A673 (cell line): ENCODE measurements around the gene BST1. TPM values are rescaled to one million over a fixed set of nuclear protein-coding genes. Genes with fewer than 3 reads are reported as not detected.

ENCODE experiments used
- BruUV-seq: library from RNA; stranded (reverse); fragments of 400-500 nt; replicated peaks from 2 replicates; lab custom pipeline; 2021; lab: Mats Ljungman, UMichigan
- CTCF ChIA-PET: fragments of 300-600 bp; sonication (Branson Sonifier 250); formaldehyde crosslinking; loops from one replicate; lab custom pipeline; 2022; ENCODE audit warnings: antibody characterized with exemption; lab: Charles Lee
- POLR2A ChIA-PET: fragments of 300-600 bp; sonication (Branson Sonifier 250); formaldehyde crosslinking; loops from one replicate; lab custom pipeline; 2022; ENCODE audit warnings: antibody characterized with exemption; ENCODE audit not compliant: low non-redundant PET; lab: Charles Lee
- DNase-seq: peaks from one replicate; pipeline ENCODE4 v3.0.0-alpha.2; 2015; ENCODE audit warnings: low spot score
- H3K27ac ChIP-seq: fragments of 200-600 bp; sonication (generic); 2 replicates; pipeline ENCODE4 v1.5.1; 2016; ENCODE audit warnings: mixed run types, low read depth, mild to moderate bottlenecking, mixed read lengths, antibody characterized with exemption, low read length; ENCODE audit not compliant: poor library complexity, severe bottlenecking
- H3K27me3 ChIP-seq: fragments of 200-600 bp; sonication (generic); replicated peaks from 2 replicates; pipeline ENCODE4 v1.6.1; 2017; ENCODE audit warnings: mixed run types, low read depth, mild to moderate bottlenecking, mixed read lengths, antibody characterized with exemption, low read length; ENCODE audit not compliant: insufficient read depth, poor library complexity
- H3K36me3 ChIP-seq: fragments of 200-600 bp; sonication (generic); 2 replicates; pipeline ENCODE4 v1.6.1; 2016; ENCODE audit warnings: mixed run types, mild to moderate bottlenecking, mixed read lengths, antibody characterized with exemption, low read length; ENCODE audit not compliant: insufficient read depth, poor library complexity, severe bottlenecking
- H3K4me1 ChIP-seq: fragments of 200-600 bp; sonication (generic); 2 replicates; pipeline ENCODE4 v1.6.1; 2017; ENCODE audit warnings: mixed run types, mild to moderate bottlenecking, mixed read lengths, antibody characterized with exemption, low read length; ENCODE audit not compliant: insufficient read depth, poor library complexity, severe bottlenecking
- H3K4me3 ChIP-seq: fragments of 200-600 bp; sonication (generic); 2 replicates; pipeline ENCODE4 v1.5.1; 2016; ENCODE audit warnings: low read depth, mixed run types, mild to moderate bottlenecking, mixed read lengths, low read length; ENCODE audit not compliant: poor library complexity, severe bottlenecking
- H3K9me3 ChIP-seq: fragments of 200-600 bp; sonication (generic); 2 replicates; pipeline ENCODE4 v1.6.1; 2016; ENCODE audit warnings: mixed run types, low read depth, mild to moderate bottlenecking, mixed read lengths, antibody characterized with exemption, low read length; ENCODE audit not compliant: poor library complexity, severe bottlenecking
- EZH2 ChIP-seq: fragments of 200-600 bp; sonication (generic); IDR thresholded peaks from 2 replicates; pipeline ENCODE4 v1.6.1; 2017; ENCODE audit warnings: borderline replicate concordance, low read depth, mild to moderate bottlenecking, mixed read lengths, antibody characterized with exemption, low read length; ENCODE audit not compliant: poor library complexity, severe bottlenecking
- intact Hi-C: fragments of 100-400 bp; cut with micrococcal nuclease; formaldehyde crosslinking; loops from one replicate; pipeline ENCODE4 v1.10.0; 2022; ENCODE audit not compliant: unreplicated experiment
- total RNA-seq: library from RNA; stranded (reverse); gene quantifications from 2 replicates; pipeline ENCODE4 v1.2.3, GENCODE V29; 2021
- TF ChIP-seq, protein P1 (sequence below): fragments of 300-800, 200-600 bp; sonication (generic); conservative IDR thresholded peaks from 2 replicates; pipeline ENCODE4 v1.5.1; 2017; ENCODE audit warnings: low read depth, mild to moderate bottlenecking, antibody characterized with exemption, low read length, moderate library complexity, mixed read lengths

Gene BST1
- total RNA-seq, 1 experiment from 2014 or later: 2.4 TPM

DNA sequence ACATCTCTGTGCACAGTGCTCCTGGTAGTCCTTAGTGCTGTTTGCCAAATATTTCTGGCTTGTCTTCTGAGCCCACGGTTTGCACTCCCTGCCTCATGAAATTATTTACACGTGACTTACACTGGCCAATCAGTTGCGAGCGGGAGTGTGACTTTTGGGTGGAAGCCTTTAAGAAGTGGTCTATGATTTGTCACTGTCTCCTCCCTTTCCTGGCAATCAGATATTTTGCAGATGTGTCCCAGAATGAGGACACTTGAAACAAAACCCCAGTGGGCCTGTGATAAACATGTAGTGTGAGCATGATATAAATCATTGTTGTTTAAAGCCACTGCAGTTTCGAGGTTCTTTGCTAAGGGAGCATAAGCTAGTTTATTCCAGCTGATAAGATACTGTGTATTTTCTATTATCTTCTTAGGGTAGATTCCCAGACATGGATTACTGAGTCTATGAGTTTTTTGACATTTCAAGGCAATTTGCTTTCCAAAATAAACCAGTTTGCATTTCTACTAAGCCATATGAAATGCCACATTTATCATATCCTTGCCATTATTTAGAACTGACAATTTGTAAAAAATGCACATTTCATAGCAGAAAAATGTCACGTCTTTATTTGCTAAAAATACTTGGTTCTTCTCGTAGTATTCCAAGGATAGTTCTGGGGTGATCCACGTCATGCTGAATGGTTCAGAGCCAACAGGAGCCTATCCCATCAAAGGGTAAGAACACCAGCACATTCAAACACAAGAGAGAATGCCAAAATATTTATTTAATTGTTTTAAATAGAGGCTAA lies 12.0 kb downstream of the BST1 start:
- Histone ChIP-seq H3K9me3 (no peaks in the 10 kb centered on the region), H3K27ac (no peak overlapping the region), H3K27me3 (no peaks in the 10 kb centered on the region), H3K4me1 (peaks cover 14% of the 10 kb centered on the region), H3K36me3 (no peaks in the 10 kb centered on the region), H3K4me3 (no peak overlapping the region)
- DNase-seq: peak; percentile 53
- no peak for TF ChIP-seq EZH2
- TF ChIP-seq, protein P1, sequence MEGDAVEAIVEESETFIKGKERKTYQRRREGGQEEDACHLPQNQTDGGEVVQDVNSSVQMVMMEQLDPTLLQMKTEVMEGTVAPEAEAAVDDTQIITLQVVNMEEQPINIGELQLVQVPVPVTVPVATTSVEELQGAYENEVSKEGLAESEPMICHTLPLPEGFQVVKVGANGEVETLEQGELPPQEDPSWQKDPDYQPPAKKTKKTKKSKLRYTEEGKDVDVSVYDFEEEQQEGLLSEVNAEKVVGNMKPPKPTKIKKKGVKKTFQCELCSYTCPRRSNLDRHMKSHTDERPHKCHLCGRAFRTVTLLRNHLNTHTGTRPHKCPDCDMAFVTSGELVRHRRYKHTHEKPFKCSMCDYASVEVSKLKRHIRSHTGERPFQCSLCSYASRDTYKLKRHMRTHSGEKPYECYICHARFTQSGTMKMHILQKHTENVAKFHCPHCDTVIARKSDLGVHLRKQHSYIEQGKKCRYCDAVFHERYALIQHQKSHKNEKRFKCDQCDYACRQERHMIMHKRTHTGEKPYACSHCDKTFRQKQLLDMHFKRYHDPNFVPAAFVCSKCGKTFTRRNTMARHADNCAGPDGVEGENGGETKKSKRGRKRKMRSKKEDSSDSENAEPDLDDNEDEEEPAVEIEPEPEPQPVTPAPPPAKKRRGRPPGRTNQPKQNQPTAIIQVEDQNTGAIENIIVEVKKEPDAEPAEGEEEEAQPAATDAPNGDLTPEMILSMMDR: no peak
- no TSS peak for BruUV-seq
- ChIA-PET CTCF (no interaction called here), POLR2A (no interaction called here)
- intact Hi-C loops: no loop called here

DNA sequence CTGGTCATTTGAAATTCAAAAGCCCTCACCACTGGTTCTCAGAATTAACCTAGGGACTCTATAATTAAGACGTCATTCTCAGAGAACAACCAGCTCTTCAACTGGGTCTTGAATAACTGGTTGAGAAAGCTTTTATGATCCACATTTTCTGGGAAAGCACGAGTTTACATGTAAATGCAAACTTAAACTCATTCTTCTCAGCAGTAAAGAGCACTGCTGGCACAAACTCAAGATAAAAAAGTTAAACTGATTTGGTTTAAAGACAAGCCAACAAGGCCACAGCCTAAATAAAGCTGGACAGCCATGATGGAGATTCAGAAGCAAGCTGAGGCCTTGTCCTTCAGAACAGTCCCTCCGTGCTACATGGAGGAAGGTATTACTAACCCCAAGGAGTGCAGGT lies 13.2 kb downstream of the BST1 start:
- DNase-seq: no peak
- no TSS peak for BruUV-seq
- intact Hi-C loops: no loop called here
- CTCF ChIA-PET: no interaction called here
- TF ChIP-seq, protein P1: no peak
- no peak for TF ChIP-seq EZH2
- no peaks in the 10 kb centered on the region for H3K36me3 ChIP-seq
- POLR2A ChIA-PET: no interaction called here
- H3K4me1 ChIP-seq: peaks cover 14% of the 10 kb centered on the region
- H3K27ac ChIP-seq: no peak overlapping the region
- no peak overlapping the region for H3K4me3 ChIP-seq
- no peaks in the 10 kb centered on the region for H3K9me3 ChIP-seq
- H3K27me3 ChIP-seq: no peaks in the 10 kb centered on the region

DNA sequence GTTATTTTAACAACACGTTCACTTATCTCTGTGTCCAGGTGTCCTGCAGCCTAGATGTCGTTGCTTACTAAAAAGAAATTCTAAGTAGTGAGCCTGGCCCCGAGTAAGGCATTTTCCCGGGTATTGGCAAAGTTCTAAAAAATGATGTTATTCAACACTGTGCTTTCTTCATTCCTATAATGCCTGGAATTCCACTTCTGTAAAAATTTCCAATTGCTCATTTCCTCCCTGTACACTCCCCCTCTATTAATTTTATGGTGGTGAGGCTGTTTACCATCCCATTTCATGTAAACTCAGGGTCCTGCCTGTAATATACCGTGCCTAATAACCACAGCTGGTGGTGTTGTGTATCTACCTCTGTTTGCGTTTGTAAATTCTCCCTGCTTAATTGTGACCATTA lies 14.2 kb downstream of the BST1 start:
- Histone ChIP-seq H3K36me3 (no peaks in the 10 kb centered on the region), H3K4me3 (no peak overlapping the region), H3K27ac (no peak overlapping the region), H3K4me1 (peaks cover 14% of the 10 kb centered on the region), H3K27me3 (no peaks in the 10 kb centered on the region), H3K9me3 (no peaks in the 10 kb centered on the region)
- DNase-seq: peak; percentile 47
- no TSS peak for BruUV-seq
- ChIA-PET CTCF (no interaction called here), POLR2A (no interaction called here)
- no peak for TF ChIP-seq EZH2
- TF ChIP-seq, protein P1: no peak
- intact Hi-C loops: no loop called here
